Stimulated activated CD4-positive, alpha-beta T cell treated with anti-CD3 and anti-CD28 coated beads, Interleukin-1b, Interleukin-23, amount 100 ng/mL, for 24 hours (primary cell): ENCODE results near the gene CNMD.
A peak's percentile ranks its signal among the peaks of the same experiment; 100 is the strongest.
"Not testable (repeated sequence)": the region's sequence is repeated elsewhere in the genome, so short reads cannot be mapped to it uniquely, and the experiment has no call there.

Source experiments
- DNase-seq, 4 experiments: peaks; one replicate each; pipeline ENCODE4 v3.0.0-alpha.2; 2020; ENCODE audit warnings: low read depth in 4 of 4, low spot score in 1 of 4

CNMD gene

DNA sequence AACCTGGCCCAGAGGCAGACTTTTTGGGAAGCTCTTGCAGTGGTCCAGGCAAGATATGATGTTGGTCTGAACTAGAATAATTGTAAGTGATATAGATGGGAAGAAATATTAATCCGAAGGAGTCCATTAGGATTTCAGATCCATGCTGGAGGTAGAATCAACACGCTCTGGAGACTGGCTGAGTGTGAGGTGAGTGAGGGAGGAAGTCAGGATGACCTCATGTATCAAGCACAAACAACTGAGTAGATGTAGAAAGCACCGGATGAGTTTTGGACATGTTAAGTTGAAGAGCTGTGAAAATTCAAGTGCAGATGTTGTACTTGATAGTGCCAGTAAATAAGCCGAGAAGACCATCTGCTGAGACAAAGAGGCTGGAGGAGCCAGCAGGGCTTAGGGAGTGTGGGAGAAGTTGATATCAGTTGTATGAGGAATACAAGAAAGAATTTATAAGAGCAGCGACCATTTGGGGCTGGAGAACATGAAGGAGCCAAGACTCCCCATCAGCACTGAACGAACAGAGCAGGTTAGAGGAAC is 5.3 kb upstream of the CNMD start:
- no peak for DNase-seq

DNA sequence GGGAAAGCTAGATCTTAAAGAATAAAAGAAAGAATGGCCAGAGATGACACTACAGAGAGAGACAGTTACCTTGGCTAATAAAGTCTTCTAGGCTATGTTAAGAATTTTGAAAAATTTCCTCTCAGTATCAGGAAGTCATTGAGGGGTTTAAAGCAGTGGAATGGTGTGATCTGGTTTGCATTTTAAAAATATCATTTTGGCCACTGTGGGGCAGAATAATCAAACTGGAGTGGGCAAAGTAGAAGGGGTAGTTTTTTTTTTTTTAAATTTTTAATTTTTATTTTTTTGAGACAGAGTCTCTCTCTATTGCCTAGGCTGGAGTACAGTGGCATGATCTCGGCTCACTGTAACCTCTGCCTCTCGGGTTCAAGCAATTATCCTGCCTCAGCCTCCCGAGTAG is 4.4 kb upstream of the CNMD start:
- DNase-seq: no peak

- no peak for DNase-seq
These were observed 3.9 kb upstream of the CNMD start for GRCh38 chr13:52743569-52743968.

- peak in 2 of 4 experiments; percentile 3 to 4 for DNase-seq
These were observed 727 bp downstream of the CNMD start for GRCh38 chr13:52738719-52739467.

- no peak for DNase-seq
These were observed 1.7 kb downstream of the CNMD start for GRCh38 chr13:52737965-52738364.

DNA sequence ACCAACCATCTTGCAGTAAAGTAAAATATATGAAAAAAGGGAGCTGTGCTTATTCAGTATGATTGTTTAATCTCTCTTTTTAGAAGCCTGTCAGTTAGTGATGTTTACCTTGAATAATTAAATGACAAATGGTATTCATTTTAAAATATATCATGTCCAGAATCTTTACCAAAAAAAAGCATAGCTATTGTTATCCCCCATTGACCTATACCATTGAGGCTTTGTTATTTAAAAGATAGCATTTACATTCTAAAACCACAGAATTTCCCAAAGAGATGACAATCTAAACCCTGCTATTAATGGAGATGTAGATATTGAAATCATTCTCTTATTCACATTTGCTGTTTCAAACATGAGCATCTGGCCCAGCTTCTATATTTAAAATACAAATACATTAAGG is 2.2 kb downstream of the CNMD start:
- DNase-seq: no peak

DNA sequence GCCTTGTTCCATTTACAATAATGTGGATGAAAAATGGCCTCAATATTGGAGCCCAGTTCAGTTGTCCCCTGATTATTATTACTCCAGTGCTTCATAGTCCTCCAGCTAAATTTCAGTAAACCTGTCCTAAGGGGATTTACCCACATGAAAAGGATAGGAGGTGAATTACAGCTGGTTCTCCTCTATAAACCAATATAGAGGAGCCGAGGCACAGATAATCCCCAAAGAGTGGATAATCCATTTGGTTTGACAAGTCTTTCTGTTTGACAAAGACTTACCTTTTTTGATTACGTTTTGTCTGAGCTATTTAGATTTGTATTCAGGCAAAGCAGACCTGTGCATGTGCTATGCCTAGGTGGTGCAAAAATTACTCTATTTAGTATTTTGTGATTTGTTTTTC is 2.7 kb downstream of the CNMD start:
- DNase-seq: no peak

GRCh38 chr13:52734075-52734623 is 5.5 kb downstream of the CNMD start:
- no peak for DNase-seq

DNA sequence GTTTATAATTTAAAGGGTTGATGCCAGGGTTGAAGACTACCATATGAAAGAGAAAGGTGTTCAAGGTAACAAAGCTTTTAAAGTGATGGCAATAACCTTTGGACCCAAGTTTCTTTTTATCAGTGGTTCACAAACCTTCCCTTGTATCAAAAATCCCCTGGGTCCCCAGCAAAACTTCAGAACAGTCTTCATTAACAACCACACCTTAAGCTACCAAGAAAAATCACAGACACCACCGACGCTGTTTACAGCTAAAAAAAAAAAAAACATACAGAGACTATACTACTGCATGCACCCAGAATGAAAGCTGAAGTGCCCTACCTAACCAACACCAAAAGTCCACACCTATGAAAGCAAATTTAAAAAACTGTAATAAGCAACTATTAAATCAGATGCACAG is 13.4 kb downstream of the CNMD start:
- DNase-seq: no peak

- no peak for DNase-seq
These were observed 14.3 kb downstream of the CNMD start for GRCh38 chr13:52725302-52725701.

DNA sequence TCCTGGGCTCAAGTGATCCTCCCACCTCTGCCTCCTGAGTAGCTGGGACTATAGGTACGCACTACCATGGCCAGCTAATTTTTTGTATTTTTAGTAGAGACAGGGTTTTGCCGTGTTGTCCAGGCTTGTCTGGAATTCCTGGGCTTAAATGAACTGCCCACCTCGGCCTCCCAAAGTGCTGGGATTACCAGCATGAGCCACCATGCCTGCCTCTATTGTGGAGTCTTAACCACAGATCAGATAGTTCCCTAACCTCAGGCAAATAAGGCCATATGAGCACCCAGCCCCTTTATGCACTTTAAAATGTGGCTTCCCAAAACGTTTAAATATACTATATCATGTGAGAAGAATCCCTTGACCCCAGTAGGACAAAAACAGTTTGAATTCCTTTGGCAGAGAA is 16.4 kb downstream of the CNMD start:
- DNase-seq: no peak

DNA sequence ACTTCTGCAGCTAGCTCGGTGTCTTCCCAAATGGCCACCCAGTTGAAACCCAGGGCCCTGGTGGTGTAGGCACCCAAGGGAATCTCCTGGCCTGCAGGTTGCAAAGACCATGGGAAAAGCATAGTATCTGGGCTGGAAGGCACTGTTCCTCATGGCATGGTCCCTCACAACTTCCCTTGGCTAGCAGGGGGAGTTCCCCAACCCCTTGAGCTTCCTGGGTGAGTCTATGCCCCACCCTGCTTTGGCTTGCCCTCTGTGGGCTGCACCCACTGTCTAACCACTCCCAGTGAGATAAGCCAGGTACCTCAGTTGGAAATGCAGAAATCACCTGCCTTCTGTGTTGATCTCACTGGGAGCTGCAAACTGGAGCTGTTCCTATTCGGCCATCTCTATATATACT is 18.3 kb downstream of the CNMD start:
- DNase-seq: not testable (repeated sequence)

DNA sequence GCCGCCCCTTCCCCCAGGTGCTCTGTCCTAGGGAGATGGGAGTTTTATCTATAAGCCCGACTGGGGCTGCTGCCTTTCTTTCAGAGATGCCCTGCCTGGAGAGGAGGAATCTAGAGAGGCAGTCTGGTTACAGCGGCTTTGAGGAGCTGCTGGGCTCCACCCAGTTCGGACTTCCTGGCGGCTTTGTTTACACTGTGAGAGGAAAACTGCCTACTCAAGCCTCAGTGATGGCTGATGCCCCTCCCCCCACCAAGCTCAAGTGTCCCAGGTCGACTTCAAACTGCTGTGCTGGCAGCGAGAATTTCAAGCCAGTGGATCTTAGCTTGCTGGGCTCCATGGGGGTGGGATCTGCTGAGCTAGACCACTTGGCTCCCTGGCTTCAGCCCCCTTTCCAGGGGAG is 18.7 kb downstream of the CNMD start:
- not testable (repeated sequence) for DNase-seq

- no peak for DNase-seq
These were observed 25.7 kb downstream of the CNMD start for GRCh38 chr13:52713894-52714293.

- DNase-seq: no peak
These were observed 27.2 kb downstream of the CNMD start for GRCh38 chr13:52712385-52712784.

DNA sequence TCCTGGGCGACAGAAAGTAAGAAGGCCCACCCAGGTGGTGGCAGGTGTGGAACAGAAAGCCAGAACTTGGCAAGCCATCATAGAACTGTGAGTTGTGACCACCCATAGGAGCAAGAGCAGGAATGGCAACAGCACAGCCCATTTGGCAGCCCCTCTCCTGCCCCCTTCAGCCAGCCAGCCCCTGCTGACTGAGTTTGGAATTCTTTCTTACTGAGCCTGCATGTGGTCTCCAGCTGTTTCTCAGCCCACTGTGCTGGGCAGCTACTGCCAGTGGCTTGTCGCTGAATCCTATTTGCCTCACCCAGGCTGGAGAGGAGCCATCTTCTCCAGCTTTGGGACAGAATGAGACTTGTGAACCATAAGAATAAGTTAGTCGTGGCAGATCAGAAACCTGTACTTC is 28.3 kb downstream of the CNMD start:
- DNase-seq: no peak

DNA sequence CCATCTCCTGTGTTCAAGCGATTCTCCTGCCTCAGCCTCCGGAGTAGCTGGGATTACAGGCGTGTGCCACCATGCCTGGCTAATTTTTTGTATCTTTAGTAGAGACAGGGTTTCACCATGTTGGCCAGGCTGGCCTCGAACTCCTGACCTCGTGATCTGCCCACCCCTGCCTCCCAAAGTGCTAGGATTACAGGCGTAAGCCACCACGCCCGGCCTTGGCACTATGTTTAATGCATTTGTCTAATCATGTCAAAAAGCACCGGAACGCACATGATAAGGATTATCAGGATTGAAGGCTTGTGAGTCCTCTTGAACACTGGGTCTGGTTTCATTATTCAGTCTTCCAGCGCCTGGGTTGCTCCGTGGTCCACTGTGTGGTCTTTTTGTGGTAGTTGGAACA is 31.4 kb downstream of the CNMD start:
- DNase-seq: not testable (repeated sequence)

DNA sequence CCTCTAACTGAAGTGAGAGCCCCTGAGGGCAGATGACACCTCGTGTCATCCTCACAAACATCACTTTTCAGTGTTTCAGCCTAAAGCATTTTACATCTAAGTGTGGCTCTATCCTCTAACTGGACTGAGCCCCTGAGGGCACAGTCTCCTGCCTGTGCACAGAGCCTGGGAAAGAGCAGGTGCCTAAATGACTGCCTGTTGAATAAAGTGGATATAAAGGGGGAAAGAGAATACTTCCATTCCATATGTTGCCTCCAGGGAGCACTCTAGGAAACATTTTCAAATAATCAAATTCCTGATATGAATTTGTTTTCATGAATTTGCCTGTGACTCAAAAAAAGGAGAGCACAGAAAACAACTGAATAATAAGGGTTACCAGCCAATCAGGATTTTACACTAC is 32.2 kb downstream of the CNMD start:
- no peak for DNase-seq

- no peak for DNase-seq
These were observed 33.5 kb downstream of the CNMD start for GRCh38 chr13:52706081-52706480.

GRCh38 chr13:52703482-52703881 is 36.1 kb downstream of the CNMD start:
- no peak for DNase-seq

GRCh38 chr13:52701728-52702465 is 37.7 kb downstream of the CNMD start:
- DNase-seq: no peak

- DNase-seq: no peak
These were observed 43.1 kb downstream of the CNMD start for GRCh38 chr13:52696566-52696965.
